ENCODE data around the gene CA11.

DNA sequence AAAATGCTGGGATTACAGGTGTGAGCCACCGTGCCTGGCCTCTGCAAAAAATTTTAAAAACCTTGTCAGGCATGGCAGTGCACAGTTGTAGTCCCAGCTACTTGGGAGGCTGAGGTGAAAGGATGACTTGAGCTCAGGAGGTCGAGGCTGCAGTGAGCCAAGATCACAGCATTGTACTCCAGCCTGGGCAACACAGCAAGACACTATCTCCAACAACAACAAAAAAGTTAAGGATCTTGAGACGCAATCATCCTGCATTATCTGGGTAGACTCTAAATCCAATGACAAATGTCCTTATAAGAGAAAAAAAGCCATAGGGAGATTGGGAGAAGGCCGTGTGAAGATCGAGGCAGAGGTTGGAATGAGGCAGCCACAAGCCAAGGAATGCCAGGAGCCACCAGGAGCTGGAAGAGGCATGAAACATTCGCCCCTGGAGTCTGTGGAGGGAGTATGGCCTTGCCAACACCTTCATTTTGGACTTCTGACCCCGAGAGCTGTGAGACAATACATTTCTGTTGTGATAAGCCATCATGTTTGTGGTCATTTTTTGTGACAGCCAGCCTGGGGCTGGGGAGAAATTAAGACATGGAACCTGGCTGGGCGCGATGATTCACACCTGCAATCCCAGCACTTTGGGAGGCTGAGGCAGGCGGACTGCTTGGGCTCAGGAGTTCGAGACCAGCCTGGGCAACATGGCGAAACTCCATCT is 5.1 kb upstream of the CA11 start:
- TF ChIP-seq EZH2 (IDR thresholded peaks at IDR 0.05; ENCODE audit: low read length, missing control alignments): no peak
- TF ChIP-seq CTCF (conservative IDR thresholded peaks at IDR 0.05 in 1 of 2, IDR thresholded peaks at IDR 0.05 in 1 of 2; ENCODE audit: low read depth in 1 of 2, low read length in 2 of 2): no peak
